ENCODE measurements around the gene CENPS.

GRCh38 chr1:10387677-10388386, 42.4 kb upstream of the CENPS start:
- peak in 1 of 2 donors; percentile 5 for TF ChIP-seq CTCF (conservative IDR thresholded peaks at IDR 0.05 in 1 of 2, IDR thresholded peaks at IDR 0.05 in 1 of 2; ENCODE audit: extremely low read depth in 1 of 2, insufficient read depth in 1 of 2, low read depth in 1 of 2, low read length in 2 of 2)
- TF ChIP-seq EZH2 (IDR thresholded peaks at IDR 0.05; ENCODE audit: borderline replicate concordance, low read length), result no peak

Data from mammary epithelial cell (primary cell).